SIG-M5 treated with dmso at 0.1 percent for 504 hours (cell line): ENCODE results near the gene TRPM6.

Source experiments
- DNase-seq: peaks from one replicate; lab custom pipeline; 2025; ENCODE audit not compliant: unreplicated experiment; lab: John Stamatoyannopoulos, UW

Gene TRPM6

GRCh38 chr9:74773886-74774479 lies 113.7 kb downstream of the TRPM6 start:
- peak; percentile 56 for DNase-seq

- no peak for DNase-seq
Observed at GRCh38 chr9:74772121-74772520, 115.6 kb downstream of the TRPM6 start.

DNA sequence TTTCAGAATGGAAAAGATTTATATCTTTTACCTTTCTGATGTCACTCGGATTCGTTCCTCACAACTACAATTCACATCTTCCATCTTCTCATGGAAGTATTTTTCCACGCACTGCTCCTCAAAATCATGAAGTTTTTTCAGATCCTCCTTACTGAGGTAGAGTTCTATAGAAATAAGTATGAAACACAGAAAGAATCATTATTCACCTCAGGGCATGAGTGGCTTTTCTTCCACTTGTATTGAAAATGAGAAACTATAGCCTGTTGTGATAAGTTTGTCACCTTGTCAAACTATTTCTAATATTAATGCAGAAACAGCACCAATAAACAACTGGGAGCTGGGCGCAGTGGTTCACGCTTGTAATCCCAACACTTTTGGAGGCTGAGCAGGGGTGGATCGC lies 116.0 kb downstream of the TRPM6 start:
- DNase-seq: no peak

DNA sequence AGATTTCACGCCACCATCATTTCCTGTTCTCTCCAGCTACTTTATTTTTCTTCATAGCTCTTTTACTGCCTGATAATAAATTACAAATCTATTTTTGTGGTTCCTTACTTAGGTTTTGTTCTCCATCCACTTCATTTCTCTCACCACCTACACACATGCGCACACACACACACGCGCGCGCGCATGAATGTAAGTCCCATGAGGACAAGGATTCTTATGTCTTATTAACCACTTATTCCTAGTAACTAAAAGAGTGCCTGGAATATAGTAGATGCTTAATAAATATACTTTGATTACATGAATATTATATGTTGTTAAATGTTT lies 116.5 kb downstream of the TRPM6 start:
- no peak for DNase-seq

GRCh38 chr9:74770508-74771261 lies 117.0 kb downstream of the TRPM6 start:
- DNase-seq: no peak

GRCh38 chr9:74765481-74765971 lies 122.2 kb downstream of the TRPM6 start:
- DNase-seq: no peak

- no peak for DNase-seq
Observed at GRCh38 chr9:74762950-74763349, 124.8 kb downstream of the TRPM6 start.

- no peak for DNase-seq
Observed at GRCh38 chr9:74760031-74760700, 127.6 kb downstream of the TRPM6 start.

DNA sequence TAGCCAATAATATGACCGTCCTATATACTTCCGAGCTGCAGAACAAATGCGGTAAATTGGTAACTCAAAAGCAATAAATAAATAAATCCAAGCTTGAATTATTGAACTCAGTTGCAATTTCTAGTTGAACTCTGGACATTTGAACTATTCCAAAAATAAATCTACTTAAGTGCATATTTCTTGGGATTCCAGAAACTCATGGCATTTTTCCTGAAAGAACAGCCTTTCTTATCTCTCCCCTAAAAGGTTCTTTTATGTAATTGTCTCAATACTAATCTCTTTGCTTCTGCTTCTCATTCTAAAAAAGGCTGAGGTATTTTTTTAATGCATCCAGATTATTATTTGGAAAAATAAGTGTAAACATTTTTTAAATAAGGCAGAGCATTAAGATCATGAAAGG lies 131.7 kb downstream of the TRPM6 start:
- DNase-seq: no peak

GRCh38 chr9:74755355-74755754 lies 132.4 kb downstream of the TRPM6 start:
- DNase-seq: no peak

- DNase-seq: no peak
Observed at GRCh38 chr9:74753650-74754049, 134.1 kb downstream of the TRPM6 start.

DNA sequence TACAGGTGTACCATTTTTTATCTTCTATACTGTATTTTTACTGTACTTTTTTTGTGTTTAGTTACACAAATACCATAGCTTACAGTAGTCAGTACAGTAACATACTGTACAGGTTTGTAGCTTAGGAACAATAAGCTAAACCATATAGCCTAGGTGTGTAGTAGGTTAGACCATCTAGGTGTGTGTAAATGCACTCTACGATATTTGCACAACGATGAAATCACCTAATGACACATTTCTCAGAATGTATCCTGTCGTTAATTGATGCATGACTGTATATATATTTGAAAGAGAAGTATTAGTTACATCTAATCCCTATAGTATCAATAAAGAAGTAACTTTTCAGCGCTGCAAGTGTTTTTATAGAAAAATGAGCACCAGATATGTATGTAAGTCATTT lies 138.8 kb downstream of the TRPM6 start:
- DNase-seq: no peak

GRCh38 chr9:74742792-74743730 lies 144.7 kb downstream of the TRPM6 start:
- DNase-seq: no peak

DNA sequence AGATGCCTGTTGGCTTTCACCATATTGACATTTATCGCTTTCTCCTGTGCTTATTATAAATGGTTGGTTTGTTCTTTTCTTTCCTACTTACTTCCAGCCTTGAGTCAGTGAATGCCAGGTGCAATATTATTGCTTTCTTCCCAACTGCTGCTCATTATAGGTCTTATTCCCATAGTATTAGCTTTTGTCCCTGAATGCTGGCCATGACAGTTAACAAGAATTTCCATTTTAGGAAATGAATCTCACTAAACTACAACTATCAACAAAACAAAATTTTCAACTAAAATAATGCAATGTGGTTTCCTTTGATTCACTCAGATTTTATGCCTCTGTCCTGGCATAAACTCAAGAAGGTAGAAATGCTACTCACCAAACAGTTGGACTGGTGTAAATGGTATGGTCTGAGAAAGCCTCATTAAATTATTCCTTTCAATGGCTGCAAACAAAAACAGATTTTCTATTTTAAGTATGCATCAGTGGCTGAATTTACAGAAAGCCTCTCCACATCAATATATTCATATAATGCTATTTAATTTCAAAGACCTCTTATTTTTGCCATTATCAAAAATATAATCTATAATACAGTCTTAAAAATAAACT lies 145.4 kb downstream of the TRPM6 start:
- DNase-seq: no peak

DNA sequence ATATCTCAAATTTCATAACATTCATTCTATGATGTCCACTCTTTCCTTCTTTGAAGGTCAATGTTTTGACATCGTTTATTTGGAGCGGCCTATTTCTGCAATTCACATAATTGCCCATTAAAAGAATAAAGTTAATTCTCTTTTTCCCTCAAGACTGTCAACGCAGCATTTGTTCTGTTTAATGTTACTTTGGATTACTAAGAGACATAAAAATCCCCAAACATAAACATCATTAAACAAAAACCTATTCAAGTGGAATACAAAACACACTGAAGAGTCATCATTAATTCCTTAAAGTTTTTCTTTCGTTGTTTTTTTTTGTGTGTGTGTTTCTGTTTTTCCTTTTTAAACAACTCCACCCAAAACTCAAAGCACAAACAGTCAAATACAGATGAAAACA lies 151.1 kb downstream of the TRPM6 start:
- DNase-seq: no peak

- DNase-seq: no peak
Observed at GRCh38 chr9:74735761-74736160, 152.0 kb downstream of the TRPM6 start.

DNA sequence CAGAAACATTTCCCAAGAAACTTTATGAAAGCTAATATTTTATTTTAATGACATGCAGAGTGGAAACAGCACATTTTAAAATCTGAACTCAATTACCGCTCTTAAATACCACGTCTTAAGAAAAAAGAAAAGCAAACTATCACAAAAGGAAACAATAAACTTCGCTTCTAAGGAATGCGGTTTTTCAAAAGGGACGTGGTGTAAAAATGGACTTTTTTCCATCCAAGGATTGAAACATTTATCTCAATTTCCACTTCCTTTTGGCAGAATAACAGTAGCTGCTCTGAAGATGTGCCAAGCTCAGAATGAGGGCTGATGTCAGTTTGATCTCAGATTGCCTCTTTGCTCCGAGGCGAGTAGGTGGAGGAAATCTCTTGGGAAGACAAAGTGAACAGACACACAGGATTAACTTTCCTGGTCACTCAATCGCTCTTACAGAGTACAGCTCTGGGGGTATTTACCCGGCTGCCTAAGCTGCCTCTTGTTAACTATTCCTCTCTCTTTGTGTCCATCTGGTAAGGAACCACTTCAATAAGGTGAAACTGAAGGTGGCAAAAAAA lies 158.5 kb downstream of the TRPM6 start:
- no peak for DNase-seq

DNA sequence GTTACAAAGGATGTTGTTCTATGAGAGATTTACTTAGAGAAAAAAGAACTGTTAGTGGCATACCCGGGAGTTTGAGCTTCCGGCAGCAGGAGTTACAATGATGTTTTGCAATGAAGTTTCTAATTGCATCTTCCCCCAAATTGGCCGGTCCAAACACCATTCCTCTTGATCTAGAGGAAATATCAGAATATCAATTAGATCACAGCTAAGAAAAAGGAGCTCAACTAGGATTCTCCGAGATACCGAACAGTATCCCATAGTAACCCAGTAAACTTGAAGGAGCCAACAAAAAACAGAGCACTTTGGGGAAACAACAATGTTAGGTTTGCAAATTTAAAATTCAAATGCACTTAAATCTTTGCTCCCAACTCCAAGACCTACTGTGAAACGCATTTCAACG lies 159.5 kb downstream of the TRPM6 start:
- no peak for DNase-seq

DNA sequence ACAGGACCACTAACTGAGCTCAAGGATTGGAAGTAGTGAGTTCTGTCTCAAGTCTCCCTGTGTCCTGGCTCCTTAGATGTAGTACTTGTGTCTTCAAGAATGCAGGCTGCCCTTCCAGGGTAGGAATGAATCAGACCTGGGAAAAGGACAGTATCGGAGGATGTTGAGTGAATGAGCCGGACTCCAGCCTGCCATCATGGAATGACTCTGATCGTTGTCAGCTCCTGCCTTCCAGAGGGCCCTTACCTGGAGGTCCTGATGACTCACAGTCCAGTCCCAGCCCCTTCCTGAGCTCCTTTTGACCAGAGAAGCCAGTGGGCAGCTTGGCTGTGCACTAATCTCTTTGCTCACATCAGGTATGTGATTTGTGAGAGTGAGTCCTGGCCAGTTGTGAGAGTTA lies 161.1 kb downstream of the TRPM6 start:
- no peak for DNase-seq

DNA sequence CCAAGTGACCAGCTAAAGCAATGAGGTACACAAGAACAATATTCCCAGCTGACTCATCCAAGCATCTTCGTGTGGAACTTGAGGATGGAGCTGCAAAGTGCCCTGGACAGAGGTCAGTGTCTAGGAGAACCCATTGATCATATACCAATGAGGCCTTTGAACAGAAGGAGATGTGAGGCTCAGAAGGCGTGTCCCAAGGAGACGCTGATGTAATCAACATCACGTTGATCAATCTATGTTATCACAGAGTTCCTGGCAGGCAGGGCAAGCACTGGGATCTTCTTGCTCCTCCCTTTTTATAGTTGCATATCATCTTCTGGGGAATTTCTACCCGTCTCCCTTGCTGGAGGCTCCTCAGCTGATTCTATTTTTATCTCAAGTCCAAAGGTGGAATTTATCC lies 163.4 kb downstream of the TRPM6 start:
- DNase-seq: no peak
